Measurements from ENCODE around the gene RUSF1. TPM values are rescaled to one million over a fixed set of nuclear protein-coding genes. Genes with fewer than 3 reads are reported as not detected.

RUSF1 gene
- total RNA-seq, 2 donors from 2014 or later, result 45.4 to 50.8 TPM

- H3K27ac Mint-ChIP-seq, result no peak overlapping the region
- H3K9me3 ChIP-seq (ENCODE audit: control insufficient read depth, low read length), result no peaks in the 10 kb centered on the region
- no peak for TF ChIP-seq CTCF (conservative IDR thresholded peaks at IDR 0.05)
- H3K4me1 ChIP-seq (ENCODE audit: control insufficient read depth, insufficient read depth, low read length), result no peaks in the 10 kb centered on the region
- no peak overlapping the region for H3K9ac ChIP-seq (ENCODE audit: extremely low read depth, low read length, poor library complexity, severe bottlenecking)
- H3K4me3 Mint-ChIP-seq, result no peak overlapping the region
- WGBS, 2 experiments (ENCODE audit: insufficient coverage in 1 of 2, insufficient read length in 1 of 2), result 79 to 86% methylated on average over 2 to 3 of the region's 4 CpGs
- no peak overlapping the region for H3K4me3 ChIP-seq (ENCODE audit: low read length)
- no peaks in the 10 kb centered on the region for H3K27me3 ChIP-seq (ENCODE audit: control insufficient read depth, insufficient read depth, low read length, poor library complexity, severe bottlenecking)
- H3K4me1 Mint-ChIP-seq, result no peaks in the 10 kb centered on the region
- H3K27ac ChIP-seq (ENCODE audit: low read depth, low read length), result no peak overlapping the region
- H3K9me3 Mint-ChIP-seq, result peaks cover 20% of the 10 kb centered on the region
- DNase-seq, result no peak
- H3K27me3 Mint-ChIP-seq (ENCODE audit: insufficient read depth), result peaks cover 10% of the 10 kb centered on the region
- no peaks in the 10 kb centered on the region for H3K36me3 Mint-ChIP-seq (ENCODE audit: low read depth)
- no peaks in the 10 kb centered on the region for H3K36me3 ChIP-seq (ENCODE audit: control insufficient read depth, insufficient read depth, low read length)
Measured at GRCh38 chr16:31517800-31518402, 9.7 kb upstream of the RUSF1 start.

- H3K4me1 ChIP-seq (ENCODE audit: control insufficient read depth, insufficient read depth, low read length), result no peaks in the 10 kb centered on the region
- H3K4me3 ChIP-seq (ENCODE audit: low read length), result no peak overlapping the region
- no peaks in the 10 kb centered on the region for H3K27me3 ChIP-seq (ENCODE audit: control insufficient read depth, insufficient read depth, low read length, poor library complexity, severe bottlenecking)
- no peak overlapping the region for H3K4me3 Mint-ChIP-seq
- no peaks in the 10 kb centered on the region for H3K9me3 ChIP-seq (ENCODE audit: control insufficient read depth, low read length)
- H3K4me1 Mint-ChIP-seq, result peaks cover 5% of the 10 kb centered on the region
- H3K27me3 Mint-ChIP-seq (ENCODE audit: insufficient read depth), result peaks cover 21% of the 10 kb centered on the region
- H3K9me3 Mint-ChIP-seq, result peaks cover 20% of the 10 kb centered on the region
- DNase-seq, result no peak
- H3K9ac ChIP-seq (ENCODE audit: extremely low read depth, low read length, poor library complexity, severe bottlenecking), result no peak overlapping the region
- no peak overlapping the region for H3K27ac ChIP-seq (ENCODE audit: low read depth, low read length)
- no peak overlapping the region for H3K27ac Mint-ChIP-seq
- TF ChIP-seq CTCF (conservative IDR thresholded peaks at IDR 0.05), result no peak
- no peaks in the 10 kb centered on the region for H3K36me3 ChIP-seq (ENCODE audit: control insufficient read depth, insufficient read depth, low read length)
- no peaks in the 10 kb centered on the region for H3K36me3 Mint-ChIP-seq (ENCODE audit: low read depth)
Measured at GRCh38 chr16:31513884-31514283, 5.7 kb upstream of the RUSF1 start.

GRCh38 chr16:31513126-31513525, 4.9 kb upstream of the RUSF1 start:
- no peak overlapping the region for H3K27ac ChIP-seq (ENCODE audit: low read depth, low read length)
- no peaks in the 10 kb centered on the region for H3K27me3 ChIP-seq (ENCODE audit: control insufficient read depth, insufficient read depth, low read length, poor library complexity, severe bottlenecking)
- H3K9me3 ChIP-seq (ENCODE audit: control insufficient read depth, low read length), result no peaks in the 10 kb centered on the region
- H3K9ac ChIP-seq (ENCODE audit: extremely low read depth, low read length, poor library complexity, severe bottlenecking), result no peak overlapping the region
- Mint-ChIP-seq H3K27ac (no peak overlapping the region), H3K9me3 (peaks cover 20% of the 10 kb centered on the region), H3K36me3 (ENCODE audit: low read depth) (no peaks in the 10 kb centered on the region), H3K4me1 (peaks cover 10% of the 10 kb centered on the region), H3K27me3 (ENCODE audit: insufficient read depth) (peaks cover 21% of the 10 kb centered on the region), H3K4me3 (no peak overlapping the region)
- no peak for DNase-seq
- TF ChIP-seq CTCF (conservative IDR thresholded peaks at IDR 0.05), result no peak
- H3K36me3 ChIP-seq (ENCODE audit: control insufficient read depth, insufficient read depth, low read length), result no peaks in the 10 kb centered on the region
- H3K4me1 ChIP-seq (ENCODE audit: control insufficient read depth, insufficient read depth, low read length), result no peaks in the 10 kb centered on the region
- H3K4me3 ChIP-seq (ENCODE audit: low read length), result no peak overlapping the region
- WGBS, 2 experiments (ENCODE audit: insufficient coverage in 1 of 2, insufficient read length in 1 of 2), result 47 to 61% methylated on average over 4 to 6 of the region's 6 CpGs

Measured in endodermal cell (in vitro differentiated cells).